GM18907 (cell line): Measurements from ENCODE around the gene WAPL.
A peak's percentile ranks its signal among the peaks of the same experiment; 100 is the strongest.

Experiments
- ATAC-seq: cut with Tn5 transposase; IDR thresholded peaks from one replicate; pipeline ENCODE4 v1.9.1; 2021; ENCODE audit warnings: mild to moderate bottlenecking, moderate library complexity; ENCODE audit not compliant: unreplicated experiment

The WAPL gene

GRCh38 chr10:86415116-86415515, 106.5 kb downstream of the WAPL start:
- ATAC-seq: no peak

- peak; percentile 80 for ATAC-seq
Measured at GRCh38 chr10:86413046-86413728, 108.4 kb downstream of the WAPL start.

DNA sequence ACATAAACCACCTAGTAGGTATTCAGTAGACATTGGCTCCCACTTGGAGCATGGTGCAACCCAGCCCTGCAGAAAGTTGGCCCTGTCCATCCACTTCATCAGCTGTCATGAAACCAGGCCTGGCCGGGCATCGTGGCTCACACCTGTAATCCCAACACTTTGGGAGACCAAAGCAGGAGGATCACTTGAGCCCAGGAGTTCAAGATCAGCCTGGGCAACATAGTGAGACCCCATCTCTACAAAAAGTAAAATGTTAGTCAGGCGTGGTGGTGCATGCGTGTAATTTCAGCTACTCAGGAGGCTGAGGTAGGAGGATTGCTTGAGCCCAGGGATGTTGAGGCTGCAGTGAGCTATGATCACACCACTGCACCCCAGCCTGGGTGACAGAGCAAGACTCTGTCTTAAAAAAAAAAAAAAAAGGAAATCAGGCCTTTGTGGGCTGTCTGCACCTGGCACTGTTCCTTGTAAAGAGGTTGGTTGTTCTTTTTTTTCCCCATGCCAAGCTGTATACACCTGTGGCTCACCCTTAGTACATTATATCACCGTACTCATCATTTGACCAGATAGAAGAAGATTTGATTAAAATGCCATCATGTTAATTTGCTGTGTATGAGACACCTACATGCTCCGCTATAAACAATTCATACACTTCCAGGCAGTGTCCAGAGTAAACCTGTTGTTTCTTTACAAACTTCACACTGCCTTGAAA, 109.6 kb downstream of the WAPL start:
- no peak for ATAC-seq

GRCh38 chr10:86411281-86411841, 110.2 kb downstream of the WAPL start:
- ATAC-seq: peak; percentile 50

GRCh38 chr10:86410542-86411124, 111.0 kb downstream of the WAPL start:
- ATAC-seq: no peak

GRCh38 chr10:86409183-86409582, 112.4 kb downstream of the WAPL start:
- ATAC-seq: no peak

GRCh38 chr10:86403183-86403797, 118.3 kb downstream of the WAPL start:
- ATAC-seq: no peak

DNA sequence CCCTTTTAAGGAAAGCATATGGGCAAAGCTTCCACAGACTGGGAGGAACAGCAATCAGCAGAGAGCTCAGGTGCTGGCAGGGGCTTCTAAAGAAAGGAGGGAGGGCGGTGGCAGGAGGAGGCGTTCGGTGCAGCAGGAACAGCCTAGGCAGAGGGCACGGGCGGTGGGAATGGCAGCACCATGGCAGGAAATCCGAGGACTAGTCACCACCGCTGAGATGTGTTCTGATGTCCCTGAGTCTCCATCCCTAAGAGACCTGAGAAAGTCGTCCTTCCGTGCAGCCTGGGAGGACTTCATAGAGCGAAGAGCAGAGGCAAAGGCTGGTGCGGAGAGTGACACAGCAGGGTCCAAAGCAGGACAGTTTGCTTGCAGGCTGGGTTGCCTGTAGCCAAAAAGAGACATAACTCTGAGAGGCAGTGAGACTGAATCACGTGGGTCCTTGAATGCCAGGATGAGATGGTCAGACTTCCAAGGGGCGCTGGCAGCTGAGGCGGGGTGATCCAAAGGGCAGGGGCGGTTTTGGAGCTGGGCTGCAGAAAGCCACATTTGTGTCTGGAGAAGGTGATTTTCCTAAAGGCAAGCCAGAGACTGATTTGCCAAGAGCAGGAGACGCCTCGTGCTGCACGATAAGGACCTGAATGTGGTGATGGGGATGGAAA, 119.2 kb downstream of the WAPL start:
- ATAC-seq: no peak

DNA sequence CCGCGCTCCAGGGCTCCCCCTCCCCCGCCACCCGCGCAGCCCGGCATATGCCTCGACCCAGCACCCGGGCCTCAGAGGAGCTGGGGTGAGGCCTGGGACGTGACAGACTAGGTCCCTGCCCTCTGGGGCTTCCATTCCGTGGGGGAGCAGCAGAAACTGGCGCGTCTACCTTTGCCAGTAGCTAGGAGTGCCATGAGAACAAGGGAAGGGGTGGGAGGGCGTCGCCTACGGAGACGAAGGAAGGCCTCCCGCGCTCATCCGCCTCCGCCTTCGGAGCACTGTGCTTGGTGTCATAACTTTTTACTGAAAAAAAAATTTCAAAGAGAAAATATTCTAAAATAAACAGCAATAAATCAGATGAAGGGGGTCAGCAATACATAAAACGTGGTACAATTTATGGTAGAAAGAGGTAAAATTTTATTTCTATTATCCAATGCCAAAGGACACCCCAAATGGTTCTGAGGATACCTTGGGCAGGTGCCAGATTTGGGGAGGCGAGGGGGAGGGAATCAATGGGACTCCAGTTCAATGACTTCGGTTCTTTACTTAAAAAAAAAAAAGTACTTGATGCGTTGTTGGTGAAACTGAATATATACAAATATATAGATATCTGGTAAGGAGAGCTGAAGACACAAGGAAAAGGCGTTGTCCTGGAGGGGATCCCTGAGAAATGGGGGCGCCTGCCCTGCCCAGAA, 119.9 kb downstream of the WAPL start:
- ATAC-seq: no peak

DNA sequence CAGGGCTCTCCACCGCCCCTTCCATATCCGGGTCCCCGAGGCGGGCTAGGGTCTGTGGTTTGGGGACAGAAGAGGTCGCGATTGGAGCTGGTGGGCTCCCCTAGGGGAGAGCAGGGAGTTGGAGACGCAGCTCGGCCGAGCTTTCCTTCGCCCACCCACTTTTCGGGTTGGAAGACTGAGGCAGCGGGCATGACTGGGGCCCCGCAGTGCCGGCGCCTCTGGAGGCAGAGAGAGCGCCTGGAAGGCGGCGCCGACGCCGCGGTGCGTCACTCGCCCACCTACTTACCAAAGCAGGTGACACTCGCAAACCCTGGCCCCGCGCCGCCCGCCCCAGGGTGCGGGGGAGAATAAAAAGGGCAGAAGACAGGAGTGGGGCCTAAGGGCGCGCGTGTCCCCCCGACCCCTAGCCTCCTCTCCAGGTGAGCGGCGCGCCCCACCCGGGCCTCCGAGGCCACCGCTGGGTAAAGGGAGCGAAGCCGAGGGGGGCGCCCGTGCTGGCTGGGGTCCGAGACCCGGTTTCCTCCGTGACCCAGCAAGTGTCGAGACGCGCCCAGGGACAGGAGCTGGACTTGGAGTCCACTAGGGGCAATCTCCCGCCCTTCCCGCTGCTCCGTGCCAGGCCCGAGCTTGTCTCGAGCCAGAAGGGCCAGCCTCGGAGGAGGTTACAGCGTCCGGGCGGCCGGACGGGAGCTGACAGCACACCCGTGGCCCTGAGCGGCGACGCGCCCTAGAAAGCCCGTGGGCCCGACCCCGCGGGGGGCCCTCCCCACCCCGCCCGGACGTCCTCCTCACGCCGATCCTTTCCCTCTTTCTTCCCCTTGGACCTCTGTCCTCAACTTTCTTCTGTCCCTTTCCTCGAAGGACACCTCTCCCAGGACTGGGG, 120.6 kb downstream of the WAPL start:
- peak; percentile 35 for ATAC-seq

DNA sequence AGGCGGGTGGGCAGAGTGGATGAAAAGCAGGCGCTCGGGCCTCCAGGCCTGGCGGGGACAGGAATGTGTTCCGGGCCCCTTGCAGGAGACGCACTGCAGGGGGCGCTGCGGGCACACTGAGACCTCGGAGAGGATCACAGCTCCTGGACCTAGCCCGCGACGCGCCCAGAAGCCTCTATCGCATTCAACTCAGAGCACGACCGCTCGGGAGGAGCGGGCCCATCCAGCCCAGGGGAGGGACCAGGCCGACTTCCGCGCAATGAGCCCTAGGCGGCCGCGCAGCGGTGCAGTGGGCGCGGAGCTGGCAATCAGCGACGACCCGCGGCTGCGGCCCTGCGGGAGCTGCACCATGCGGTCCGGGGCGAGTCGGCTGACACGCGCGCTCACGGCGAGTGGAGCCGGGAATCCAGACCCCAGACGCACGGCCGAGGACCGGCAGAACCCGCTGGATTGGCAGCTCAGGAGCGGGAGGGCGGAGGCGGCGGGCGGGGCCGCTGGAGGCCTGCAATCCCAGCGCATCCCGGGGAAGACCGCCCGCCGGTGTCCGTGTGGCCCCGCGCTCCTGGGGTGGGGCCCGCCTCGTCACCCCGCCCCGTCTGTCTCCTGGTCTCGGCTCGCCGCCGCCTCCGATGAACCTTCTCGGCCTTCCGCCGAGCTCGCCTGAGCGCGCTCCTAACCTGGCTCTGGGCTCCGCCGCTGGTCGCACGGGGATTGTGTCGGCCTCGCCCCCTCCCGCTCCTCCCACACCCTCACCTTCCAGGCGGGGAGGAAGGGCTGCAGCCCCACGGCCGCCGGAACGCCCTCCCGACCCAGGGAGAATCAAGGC, 121.5 kb downstream of the WAPL start:
- ATAC-seq: peak; percentile 95

- ATAC-seq: no peak
Measured at GRCh38 chr10:86399514-86399878, 122.1 kb downstream of the WAPL start.

GRCh38 chr10:86397120-86397519, 124.5 kb downstream of the WAPL start:
- no peak for ATAC-seq

DNA sequence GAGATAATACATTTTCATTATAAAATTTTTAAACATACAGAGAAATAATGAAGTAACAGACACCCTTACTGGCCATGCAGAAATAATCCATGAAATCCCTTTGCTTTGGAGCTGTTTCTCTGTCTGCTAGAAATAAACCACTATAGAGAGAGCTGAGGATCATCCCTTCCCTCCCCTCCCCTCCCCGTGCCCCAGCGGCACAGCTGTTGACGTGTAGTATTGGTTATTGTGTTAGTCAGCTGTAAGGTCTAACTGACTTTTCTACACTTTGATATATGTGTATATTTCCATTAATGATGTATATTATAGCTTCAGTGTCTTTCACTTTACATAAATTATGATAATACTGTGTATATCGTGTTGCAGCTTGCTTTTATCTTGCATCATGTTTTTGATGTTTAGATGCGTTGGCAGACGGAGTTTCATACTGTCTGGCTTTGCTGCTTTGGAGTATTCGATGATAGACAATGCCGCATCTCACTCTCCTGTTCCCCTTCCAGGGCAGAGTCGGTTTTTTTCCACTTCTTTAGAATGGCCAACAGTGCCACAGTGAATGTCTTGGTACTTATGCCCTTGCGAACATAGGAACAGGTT, 127.6 kb downstream of the WAPL start:
- no peak for ATAC-seq

- ATAC-seq: no peak
Measured at GRCh38 chr10:86393362-86393761, 128.2 kb downstream of the WAPL start.

DNA sequence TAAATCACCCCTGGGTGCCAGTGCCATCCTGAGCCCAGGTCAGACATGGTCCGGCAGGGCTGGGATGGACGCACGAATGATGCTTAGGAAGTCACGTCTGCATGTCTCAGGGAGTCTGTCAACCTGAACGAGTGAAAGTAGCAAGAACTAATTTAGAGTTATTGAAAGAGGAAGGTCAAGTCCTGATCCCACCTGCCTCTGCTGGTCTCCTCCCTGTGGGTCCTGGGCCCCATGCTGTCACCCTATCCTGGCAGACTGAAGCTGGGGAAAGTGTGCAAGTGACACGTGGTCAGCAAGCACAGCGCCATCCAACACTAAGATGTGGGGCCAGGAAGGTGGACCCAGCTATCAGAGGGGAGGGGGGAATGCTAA, 128.9 kb downstream of the WAPL start:
- peak; percentile 60 for ATAC-seq

DNA sequence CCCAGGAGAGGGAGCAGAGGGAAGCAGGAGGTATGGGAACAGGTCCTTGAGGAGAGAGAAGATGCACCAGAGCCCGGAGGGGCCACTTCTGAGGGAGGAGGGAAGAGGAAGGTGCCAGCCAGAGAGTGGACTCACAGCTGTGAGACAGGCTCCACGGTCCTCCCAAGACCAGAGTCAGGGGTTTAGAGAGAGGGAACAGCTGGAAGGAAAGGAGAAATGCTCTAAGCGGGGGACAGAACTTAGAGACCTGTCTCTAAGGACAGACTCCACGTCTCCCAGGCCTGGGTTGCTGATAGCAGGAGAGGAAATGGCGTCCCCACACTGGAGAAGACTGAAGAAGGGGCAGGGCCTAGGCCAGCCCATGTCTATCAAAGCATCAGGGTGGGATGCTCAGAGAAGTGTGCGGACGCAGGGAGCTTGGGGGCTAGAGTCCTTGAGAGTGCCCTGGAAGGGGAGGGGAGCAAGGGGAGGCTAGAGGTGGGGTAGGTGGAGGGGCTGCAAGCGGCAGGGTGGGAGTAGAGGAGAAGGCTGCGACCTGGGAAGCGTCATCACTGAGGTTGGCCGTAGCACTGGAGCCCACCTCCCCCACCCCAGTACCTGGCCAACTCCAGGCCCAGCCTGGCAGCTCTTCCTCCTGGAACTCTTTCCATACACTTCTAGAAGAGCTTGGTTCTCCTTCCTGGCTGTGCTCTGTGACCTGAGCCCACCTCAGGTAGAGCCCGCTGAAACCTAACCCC, 129.4 kb downstream of the WAPL start:
- ATAC-seq: no peak
